Thyroid gland (tissue), 4 donors: Measurements from ENCODE around the gene EVA1A. TPM values are rescaled to one million over a fixed set of nuclear protein-coding genes. Genes with fewer than 3 reads are reported as not detected.

Source experiments
- DNase-seq, 2 donors: peaks; one replicate each; pipeline ENCODE4 v3.0.0-alpha.2; 2019
- H3K27ac ChIP-seq, 3 donors: fragments of 200-600 bp; sonication (generic); 1 replicate in 2 of 3; 2 replicates in 1 of 3; pipeline ENCODE4 v1.5.1; 2016 to 2019; ENCODE audit warnings: mild to moderate bottlenecking in 1 of 3, moderate library complexity in 1 of 3
- H3K27me3 ChIP-seq: fragments of 200-600 bp; sonication (generic); one replicate; pipeline ENCODE4 v1.5.1; 2019
- H3K36me3 ChIP-seq, 2 donors: fragments of 200-600 bp; sonication (generic); one replicate each; pipeline ENCODE4 v1.5.1; 2016 to 2019
- H3K4me1 ChIP-seq, 2 donors: fragments of 200-600 bp; sonication (generic); one replicate each; pipeline ENCODE4 v1.5.1; 2017 to 2019
- H3K4me3 ChIP-seq, 3 donors: fragments of 200-600 bp; sonication (generic); replicated peaks in 1 of 3; 1 replicate in 2 of 3; 2 replicates in 1 of 3; pipeline ENCODE4 v1.5.1; 2016; ENCODE audit warnings: mild to moderate bottlenecking in 1 of 3
- H3K9me3 ChIP-seq: fragments of 200-600 bp; sonication (generic); one replicate; pipeline ENCODE4 v1.5.1; 2017
- POLR2A ChIP-seq, 2 donors: fragments of 450-650 bp; IDR thresholded peaks; one replicate each; pipeline ENCODE4 v1.6.1; 2017; ENCODE audit warnings: antibody characterized with exemption in 2 of 2, mild to moderate bottlenecking in 2 of 2, moderate library complexity in 1 of 2
- WGBS, 2 donors: methylation state at CpG; one replicate each; pipeline ENCODE4 v1.1.5; 2017; 5-methylcytosine and 5-hydroxymethylcytosine counted together
- intact Hi-C: fragments of 100-400 bp; cut with DNase I; formaldehyde crosslinking; loops from one replicate; pipeline ENCODE4 v1.15.1; 2023
- total RNA-seq, 4 donors: library from RNA; depleted of rRNA; stranded (reverse); fragments of >200 nt; gene quantifications; one replicate each; pipeline ENCODE4 v1.2.3, GENCODE V29; 2016
- TF ChIP-seq, protein P1 (sequence below), 6 experiments: fragments of 200-600 bp in 3 of 6; fragments of 450-650 bp in 3 of 6; sonication (generic) in 3 of 6; IDR thresholded peaks; one replicate each; pipeline ENCODE4 v1.5.1; 2016 to 2019; ENCODE audit warnings: antibody characterized with exemption in 6 of 6, mild to moderate bottlenecking in 2 of 6, inconsistent platforms in 1 of 6, moderate library complexity in 1 of 6

Gene EVA1A
- total RNA-seq, 4 donors from 2014 or later = 3.6 to 19.8 (median 12.3) TPM

DNA sequence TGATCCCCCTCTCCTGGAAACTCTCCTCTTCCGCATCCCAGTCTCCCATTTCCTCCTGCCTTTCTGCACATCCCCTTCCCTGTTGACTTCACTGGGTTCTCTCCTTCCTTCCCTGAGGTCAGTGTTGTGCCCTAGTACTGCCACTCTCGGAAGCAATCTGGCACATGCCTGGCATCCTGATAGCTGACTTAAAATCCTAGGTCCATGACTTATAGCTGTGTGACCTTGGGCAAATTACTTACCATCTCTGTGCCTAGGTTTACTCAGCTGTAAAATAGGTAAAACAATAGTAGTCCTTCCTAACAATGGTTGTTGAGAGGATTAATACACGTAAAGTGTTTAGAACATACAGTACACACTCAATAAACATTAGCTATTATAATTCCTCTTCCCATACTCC, 9.3 kb downstream of the EVA1A start:
- no peak overlapping the region for H3K27ac ChIP-seq
- H3K36me3 ChIP-seq = no peaks in the 10 kb centered on the region
- H3K4me3 ChIP-seq = no peak overlapping the region
- 92 to 95% methylated on average over 3 of the region's 3 CpGs for WGBS, 2 donors
- no peak for DNase-seq
- intact Hi-C loops = no loop called here
- H3K4me1 ChIP-seq = no peaks in the 10 kb centered on the region
- no peaks in the 10 kb centered on the region for H3K27me3 ChIP-seq
- TF ChIP-seq POLR2A (IDR thresholded peaks at IDR 0.05) = no peak
- TF ChIP-seq, protein P1, sequence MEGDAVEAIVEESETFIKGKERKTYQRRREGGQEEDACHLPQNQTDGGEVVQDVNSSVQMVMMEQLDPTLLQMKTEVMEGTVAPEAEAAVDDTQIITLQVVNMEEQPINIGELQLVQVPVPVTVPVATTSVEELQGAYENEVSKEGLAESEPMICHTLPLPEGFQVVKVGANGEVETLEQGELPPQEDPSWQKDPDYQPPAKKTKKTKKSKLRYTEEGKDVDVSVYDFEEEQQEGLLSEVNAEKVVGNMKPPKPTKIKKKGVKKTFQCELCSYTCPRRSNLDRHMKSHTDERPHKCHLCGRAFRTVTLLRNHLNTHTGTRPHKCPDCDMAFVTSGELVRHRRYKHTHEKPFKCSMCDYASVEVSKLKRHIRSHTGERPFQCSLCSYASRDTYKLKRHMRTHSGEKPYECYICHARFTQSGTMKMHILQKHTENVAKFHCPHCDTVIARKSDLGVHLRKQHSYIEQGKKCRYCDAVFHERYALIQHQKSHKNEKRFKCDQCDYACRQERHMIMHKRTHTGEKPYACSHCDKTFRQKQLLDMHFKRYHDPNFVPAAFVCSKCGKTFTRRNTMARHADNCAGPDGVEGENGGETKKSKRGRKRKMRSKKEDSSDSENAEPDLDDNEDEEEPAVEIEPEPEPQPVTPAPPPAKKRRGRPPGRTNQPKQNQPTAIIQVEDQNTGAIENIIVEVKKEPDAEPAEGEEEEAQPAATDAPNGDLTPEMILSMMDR (IDR thresholded peaks at IDR 0.05) = no peak
- H3K9me3 ChIP-seq = no peaks in the 10 kb centered on the region

DNA sequence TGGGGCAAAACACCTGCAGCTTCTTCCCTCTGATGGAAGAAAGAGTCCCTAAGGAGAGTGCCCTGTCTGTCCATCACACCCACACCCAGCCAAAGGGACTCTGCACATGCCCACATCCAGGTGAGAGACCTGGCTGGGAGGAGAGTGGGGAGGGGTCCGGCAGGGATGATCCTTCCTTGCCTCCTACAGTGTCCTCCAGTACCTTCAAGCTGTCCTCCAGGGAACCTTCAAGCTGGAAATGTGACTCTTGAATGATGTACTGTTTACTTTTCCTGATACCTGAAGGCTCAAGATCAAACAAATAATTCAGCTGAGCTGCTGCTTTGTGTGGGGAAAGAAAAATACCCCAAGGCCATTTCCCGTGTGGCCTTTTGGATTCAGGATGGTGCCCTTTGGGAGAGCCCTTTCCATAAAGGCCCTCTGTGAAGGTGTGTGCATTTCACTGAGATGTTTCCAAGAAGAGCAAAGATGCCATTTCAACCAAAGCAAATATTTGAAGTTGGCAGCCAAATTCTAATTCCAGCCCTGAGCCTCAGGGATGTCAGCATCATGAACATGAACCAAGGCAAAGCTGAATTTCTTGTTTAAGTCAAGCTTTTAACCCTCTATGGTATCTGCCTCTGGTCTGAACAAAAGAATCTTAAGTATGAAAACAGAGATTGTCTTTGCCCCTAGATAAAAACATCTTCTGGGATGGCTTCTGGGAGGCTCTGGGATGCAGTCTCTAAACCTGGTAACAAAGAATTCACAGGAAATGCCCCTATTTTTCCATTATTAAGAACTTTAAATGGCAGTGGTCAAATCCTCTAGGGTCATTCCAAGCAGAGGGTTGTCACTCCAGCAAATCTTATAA, 11.1 kb downstream of the EVA1A start:
- no peaks in the 10 kb centered on the region for H3K4me1 ChIP-seq
- no peaks in the 10 kb centered on the region for H3K27me3 ChIP-seq
- no peak overlapping the region for H3K27ac ChIP-seq
- WGBS, 2 donors = 56 to 64% methylated on average over 2 of the region's 2 CpGs
- no peaks in the 10 kb centered on the region for H3K36me3 ChIP-seq
- H3K9me3 ChIP-seq = no peaks in the 10 kb centered on the region
- intact Hi-C loops = no loop called here
- H3K4me3 ChIP-seq = no peak overlapping the region
- no peak for DNase-seq
- TF ChIP-seq, protein P1 (IDR thresholded peaks at IDR 0.05) = no peak
- TF ChIP-seq POLR2A (IDR thresholded peaks at IDR 0.05) = no peak

DNA sequence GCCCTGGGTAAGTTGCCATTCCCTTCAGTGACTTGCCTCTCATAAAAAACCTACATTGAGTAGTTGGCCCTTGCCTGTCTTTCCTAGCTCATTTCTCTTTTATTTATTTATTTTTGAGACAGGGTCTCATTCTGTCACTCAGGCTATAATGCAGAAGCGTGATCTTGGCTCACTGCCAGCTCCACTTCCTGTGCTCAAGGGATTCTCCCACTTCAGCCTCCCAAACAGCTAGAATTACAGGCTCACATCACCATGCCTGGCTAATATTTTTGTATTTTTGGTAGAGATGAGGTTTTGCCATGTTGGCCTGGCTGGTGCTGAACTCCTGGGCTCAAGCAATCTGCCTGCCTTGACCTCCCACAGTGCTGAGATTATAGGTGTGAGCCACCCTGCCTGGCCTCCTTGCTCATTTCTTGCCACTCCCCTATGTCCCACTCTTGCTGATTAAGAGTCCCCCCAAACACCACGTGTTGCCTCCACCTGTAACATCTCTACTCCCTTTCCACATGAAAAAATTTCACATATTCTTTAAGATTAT, 12.6 kb downstream of the EVA1A start:
- Histone ChIP-seq H3K9me3 (no peaks in the 10 kb centered on the region), H3K4me1 (no peaks in the 10 kb centered on the region), H3K36me3 (no peaks in the 10 kb centered on the region), H3K4me3 (no peak overlapping the region), H3K27me3 (no peaks in the 10 kb centered on the region), H3K27ac (no peak overlapping the region)
- intact Hi-C loops = no loop called here
- no peak for DNase-seq
- WGBS, 2 donors = 33 to 39% methylated on average over 2 of the region's 2 CpGs
- no peak for TF ChIP-seq POLR2A (IDR thresholded peaks at IDR 0.05)
- TF ChIP-seq, protein P1 (IDR thresholded peaks at IDR 0.05) = no peak

DNA sequence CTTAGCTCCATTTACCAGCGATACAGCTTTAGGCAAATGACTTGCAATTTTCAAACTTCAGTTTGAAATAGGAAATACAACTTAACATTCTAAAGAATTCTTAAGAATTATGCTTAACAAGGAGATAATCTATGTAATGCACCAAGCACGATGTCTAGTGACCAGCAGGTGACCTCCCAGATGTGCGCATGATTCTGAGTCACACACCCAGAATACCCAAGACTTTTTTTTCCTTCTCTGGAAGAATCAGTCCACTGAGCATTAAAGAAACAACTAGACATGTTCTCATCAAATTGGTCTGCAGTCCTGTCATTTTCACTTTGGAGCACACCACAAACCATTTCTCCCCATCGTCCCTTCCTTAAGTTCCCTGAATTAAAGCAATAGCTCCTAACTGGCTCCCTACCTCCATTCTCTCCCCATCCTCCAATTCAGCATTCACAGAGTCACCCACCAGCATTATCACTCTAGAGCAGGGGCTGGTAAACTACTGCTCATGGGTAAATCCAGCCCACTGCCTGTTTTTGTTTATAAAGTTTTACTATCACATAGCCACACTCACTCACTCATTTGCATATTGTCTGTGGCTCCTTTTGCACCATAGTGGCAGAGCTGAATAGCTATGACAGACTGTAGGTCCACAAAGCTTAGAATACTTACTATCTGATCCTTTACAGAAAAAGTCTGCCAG, 13.2 kb downstream of the EVA1A start:
- Histone ChIP-seq H3K36me3 (no peaks in the 10 kb centered on the region), H3K27me3 (no peaks in the 10 kb centered on the region), H3K4me1 (no peaks in the 10 kb centered on the region), H3K4me3 (no peak overlapping the region), H3K27ac (no peak overlapping the region), H3K9me3 (no peaks in the 10 kb centered on the region)
- WGBS, 2 donors = 80 to 93% methylated on average over 4 of the region's 4 CpGs
- DNase-seq = no peak
- no peak for TF ChIP-seq POLR2A (IDR thresholded peaks at IDR 0.05)
- TF ChIP-seq, protein P1 (IDR thresholded peaks at IDR 0.05) = no peak
- intact Hi-C loops = no loop called here

DNA sequence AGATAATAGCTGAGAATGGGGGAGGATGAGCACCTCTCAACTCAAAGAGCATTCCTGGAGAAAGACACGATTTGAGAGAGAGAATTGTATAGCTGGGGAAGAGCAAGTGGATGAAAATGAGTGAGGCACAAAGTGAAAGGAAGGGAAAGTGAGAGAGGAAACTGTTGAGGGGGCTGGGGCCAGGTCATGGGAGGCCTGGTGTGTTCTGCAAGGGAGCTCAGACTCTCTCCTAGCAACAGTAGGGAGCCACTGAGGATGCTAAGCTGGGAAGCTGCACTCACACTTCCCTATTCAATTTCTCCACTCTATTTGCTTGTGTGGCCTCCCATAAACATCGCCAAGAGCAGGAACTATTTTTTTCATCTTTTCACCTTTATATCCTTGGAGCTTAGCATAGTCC, 14.8 kb downstream of the EVA1A start:
- H3K36me3 ChIP-seq = no peaks in the 10 kb centered on the region
- H3K27ac ChIP-seq = no peak overlapping the region
- no peak for DNase-seq
- TF ChIP-seq, protein P1 (IDR thresholded peaks at IDR 0.05) = no peak
- WGBS, 2 donors = 65% methylated on average over 2 of the region's 2 CpGs
- no peak overlapping the region for H3K4me3 ChIP-seq
- H3K9me3 ChIP-seq = no peaks in the 10 kb centered on the region
- no peaks in the 10 kb centered on the region for H3K4me1 ChIP-seq
- intact Hi-C loops = no loop called here
- no peaks in the 10 kb centered on the region for H3K27me3 ChIP-seq
